ENCODE data around the gene CD180. TPM values are rescaled to one million over a fixed set of nuclear protein-coding genes. Genes with fewer than 3 reads are reported as not detected.
A peak's percentile ranks its signal among the peaks of the same experiment; 100 is the strongest.

CD180 gene
- total and polyA plus RNA-seq, 9 of the 15 experiments (the other 6 are each of a cell fraction or from before 2014, with no cell fraction given): 0.01 to 0.07 TPM; not detected in 7

GRCh38 chr5:67234671-67235176, 38.1 kb upstream of the CD180 start (continued):
- TF ChIP-seq HMGXB4 (CRISPR knock-in tag; IDR thresholded peaks at IDR 0.05) (no peak), CREM (IDR thresholded peaks at IDR 0.05; ENCODE audit: low read depth) (no peak), ZNF717 (CRISPR knock-in tag; IDR thresholded peaks at IDR 0.05) (no peak), ETS1 (conservative IDR thresholded peaks at IDR 0.05; ENCODE audit: control insufficient read depth, low read depth, low read length) (no peak), ZNF316 (IDR thresholded peaks at IDR 0.05) (0 out of 2 replicates have a peak, but pooled peaks have one; percentile 13), LCOR (CRISPR knock-in tag; IDR thresholded peaks at IDR 0.05) (no peak), CSDE1 (IDR thresholded peaks at IDR 0.05) (no peak), MAFF (IDR thresholded peaks at IDR 0.05; ENCODE audit: low read length) (peak; percentile 31; the same call in 1 of the 2 replicates), CBX8 (IDR thresholded peaks at IDR 0.05; ENCODE audit: borderline replicate concordance, extremely low read depth, low read depth, low read length, poor library complexity, severe bottlenecking) (no peak)

Data from K562 (cell line).